IMR-90 (cell line): ENCODE results near the gene SPARC. TPM values are rescaled to one million over a fixed set of nuclear protein-coding genes. Genes with fewer than 3 reads are reported as not detected.

ENCODE experiments used
- ATAC-seq: fragments of 200-7000 bp; cut with Tn5 transposase; 2 replicates; pipeline ENCODE4 v1.9.1; 2020; ENCODE audit warnings: low read depth, mild to moderate bottlenecking, moderate library complexity
- BruUV-seq: library from RNA; stranded (reverse); fragments of 400-500 nt; replicated peaks from 2 replicates; lab custom pipeline; 2021; lab: Mats Ljungman, UMichigan
- CTCF ChIA-PET: fragments of 300-600 bp; formaldehyde crosslinking; extraction: SDS; loops from one replicate; lab custom pipeline; 2021; ENCODE audit warnings: antibody characterized with exemption; lab: Yijun Ruan, JAX
- POLR2A ChIA-PET: fragments of 300-600 bp; sonication (Branson Sonifier 250); formaldehyde crosslinking; loops from one replicate; lab custom pipeline; 2022; ENCODE audit warnings: antibody characterized with exemption; ENCODE audit not compliant: unreplicated experiment; lab: Charles Lee
- DNase-seq: peaks from one replicate; pipeline ENCODE4 v3.0.0; 2013
- H2AFZ ChIP-seq: replicated peaks from 2 replicates; pipeline ENCODE3; 2013; ENCODE audit warnings: low read length, mild to moderate bottlenecking; ENCODE audit not compliant: poor library complexity
- H2AK5ac ChIP-seq: 2 replicates; pipeline ENCODE4 v1.6.1; 2013; ENCODE audit warnings: low read depth, low read length, inconsistent platforms
- H2AK9ac ChIP-seq: replicated peaks from 2 replicates; pipeline ENCODE3; 2013; ENCODE audit warnings: mild to moderate bottlenecking, low read depth, low read length, moderate library complexity; ENCODE audit not compliant: poor library complexity
- H2BK120ac ChIP-seq: 2 replicates; pipeline ENCODE4 v1.6.1; 2013; ENCODE audit warnings: low read depth, low read length, inconsistent platforms
- H2BK15ac ChIP-seq: 3 replicates; pipeline ENCODE4 v1.6.1; 2013; ENCODE audit warnings: low read depth, low read length, inconsistent platforms
- H2BK20ac ChIP-seq: 2 replicates; pipeline ENCODE4 v1.6.1; 2013; ENCODE audit warnings: low read depth, mild to moderate bottlenecking, inconsistent platforms, low read length, moderate library complexity
- H2BK5ac ChIP-seq: 2 replicates; pipeline ENCODE4 v1.6.1; 2013; ENCODE audit warnings: mild to moderate bottlenecking, low read depth, low read length, inconsistent platforms; ENCODE audit not compliant: poor library complexity, severe bottlenecking
- H3K14ac ChIP-seq: replicated peaks from 2 replicates; pipeline ENCODE4 v1.6.1; 2013; ENCODE audit warnings: low read depth, low read length, inconsistent platforms
- H3K18ac ChIP-seq: 2 replicates; pipeline ENCODE4 v1.6.1; 2013; ENCODE audit warnings: low read depth, low read length, control low read depth
- H3K23ac ChIP-seq: 2 replicates; pipeline ENCODE4 v1.6.1; 2013; ENCODE audit warnings: low read depth, low read length, inconsistent platforms
- H3K27ac ChIP-seq: 2 replicates; pipeline ENCODE4 v1.5.1; 2013; ENCODE audit warnings: mild to moderate bottlenecking, control low read depth, low read length; ENCODE audit not compliant: insufficient read depth
- H3K27me3 ChIP-seq: 2 replicates; pipeline ENCODE4 v1.6.1; 2013; ENCODE audit warnings: low read length; ENCODE audit not compliant: control insufficient read depth, insufficient read depth
- H3K36me3 ChIP-seq: 2 replicates; pipeline ENCODE4 v1.6.1; 2013; ENCODE audit warnings: low read length, mixed read lengths; ENCODE audit not compliant: control insufficient read depth, insufficient read depth
- H3K4ac ChIP-seq: 2 replicates; pipeline ENCODE4 v1.6.1; 2013; ENCODE audit warnings: low read depth, low read length, inconsistent platforms
- H3K4me1 ChIP-seq: 2 replicates; pipeline ENCODE4 v1.6.1; 2013; ENCODE audit warnings: low read length, mixed read lengths; ENCODE audit not compliant: control insufficient read depth, insufficient read depth
- H3K4me2 ChIP-seq: 2 replicates; pipeline ENCODE4 v1.6.1; 2013; ENCODE audit warnings: low read depth, mild to moderate bottlenecking, control low read depth, low read length, moderate library complexity
- H3K4me3 ChIP-seq: 2 replicates; pipeline ENCODE4 v1.5.1; 2013; ENCODE audit warnings: low read depth, mild to moderate bottlenecking, control low read depth, low read length, moderate library complexity; ENCODE audit not compliant: insufficient read depth
- H3K56ac ChIP-seq: 2 replicates; pipeline ENCODE4 v1.6.1; 2013; ENCODE audit warnings: low read length, inconsistent platforms; ENCODE audit not compliant: insufficient read depth; ENCODE audit errors: extremely low read depth
- H3K79me1 ChIP-seq, 2 experiments: 2 replicates each; pipeline ENCODE4 v1.6.1; 2013; ENCODE audit warnings: low read length in 2 of 2, inconsistent platforms in 1 of 2, low read depth in 1 of 2
- H3K9ac ChIP-seq: 2 replicates; pipeline ENCODE4 v1.6.1; 2013; ENCODE audit warnings: low read depth, low read length, control low read depth
- H3K9me1 ChIP-seq: 2 replicates; pipeline ENCODE4 v1.6.1; 2013; ENCODE audit warnings: low read length, inconsistent platforms; ENCODE audit not compliant: insufficient read depth
- H3K9me3 ChIP-seq: 2 replicates; pipeline ENCODE4 v1.6.1; 2013; ENCODE audit warnings: low read length; ENCODE audit not compliant: control insufficient read depth, insufficient read depth
- H4K20me1 ChIP-seq: 2 replicates; pipeline ENCODE4 v1.6.1; 2013; ENCODE audit warnings: low read length, inconsistent platforms; ENCODE audit not compliant: insufficient read depth
- H4K5ac ChIP-seq: 2 replicates; pipeline ENCODE4 v1.6.1; 2013; ENCODE audit warnings: mild to moderate bottlenecking, low read depth, low read length, control low read depth
- H4K8ac ChIP-seq, 2 experiments: 2 replicates each; pipeline ENCODE4 v1.6.1; 2013; ENCODE audit warnings: low read depth in 2 of 2, low read length in 2 of 2, control low read depth in 1 of 2, inconsistent platforms in 1 of 2
- H4K91ac ChIP-seq: 2 replicates; pipeline ENCODE4 v1.6.1; 2013; ENCODE audit warnings: low read depth, low read length, inconsistent platforms; ENCODE audit not compliant: insufficient read depth
- BHLHE40 ChIP-seq: fragments of 150-350 bp; IDR thresholded peaks from 2 replicates; pipeline ENCODE4 v1.6.1; 2016; ENCODE audit warnings: mild to moderate bottlenecking, low read depth, low read length
- CEBPB ChIP-seq: IDR thresholded peaks from 2 replicates; pipeline ENCODE4 v1.6.1; 2012; ENCODE audit warnings: low read depth, low read length, improper control_type of control experiment
- CHD1 ChIP-seq: IDR thresholded peaks from 2 replicates; pipeline ENCODE4 v1.6.1; 2012; ENCODE audit warnings: low read depth, low read length, improper control_type of control experiment
- FOS ChIP-seq: fragments of 150-350 bp; IDR thresholded peaks from 2 replicates; pipeline ENCODE4 v1.6.1; 2016; ENCODE audit warnings: low read depth, low read length
- MXI1 ChIP-seq: IDR thresholded peaks from 2 replicates; pipeline ENCODE4 v1.6.1; 2012; ENCODE audit warnings: low read depth, mild to moderate bottlenecking, low read length, moderate library complexity, borderline replicate concordance
- POLR2A ChIP-seq: IDR thresholded peaks from 2 replicates; pipeline ENCODE4 v1.6.1; 2012; ENCODE audit warnings: mild to moderate bottlenecking, low read depth, low read length
- RAD21 ChIP-seq: IDR thresholded peaks from 2 replicates; pipeline ENCODE4 v1.6.1; 2012; ENCODE audit warnings: low read length, improper control_type of control experiment
- RFX5 ChIP-seq: IDR thresholded peaks from 2 replicates; pipeline ENCODE4 v1.8.0; 2012; ENCODE audit warnings: low read depth, mild to moderate bottlenecking, low read length, moderate library complexity
- SMC3 ChIP-seq: fragments of 150-350 bp; IDR thresholded peaks from 2 replicates; pipeline ENCODE4 v1.6.1; 2016; ENCODE audit warnings: low read depth, mild to moderate bottlenecking, antibody characterized with exemption, low read length, moderate library complexity
- WGBS, 2 experiments: methylation state at CpG; one replicate each; pipeline versions ENCODE4 v1.1.5 to v1.1.7; 2013; ENCODE audit warnings: missing lambda C conversion rate in 2 of 2; ENCODE audit not compliant: insufficient read length in 1 of 2; ENCODE audit errors: extremely low coverage in 2 of 2; 5-methylcytosine and 5-hydroxymethylcytosine counted together
- dilution Hi-C: fragments of 300-500 bp; cut with HindIII; formaldehyde crosslinking; loops from one replicate; pipeline ENCODE4 v1.14.3; 2018; ENCODE audit warnings: low sequenced_read_pairs; ENCODE audit not compliant: unreplicated experiment
- in situ Hi-C: fragments of 300-500 bp; cut with MboI; formaldehyde crosslinking; loops from 3 replicates; pipeline ENCODE4 v1.14.3; 2019; ENCODE audit warnings: low sequenced_read_pairs, inconsistent platforms, mixed read lengths
- intact Hi-C: fragments of 100-400 bp; cut with micrococcal nuclease; formaldehyde crosslinking; loops from 2 replicates; pipeline ENCODE4 v1.10.0; 2022
- polyA plus RNA-seq, 3 experiments: library from polyadenylated mRNA; depleted of rRNA; stranded (reverse); fragments of >200 nt; gene quantifications; 2 replicates each; pipeline ENCODE4 v1.2.3, GENCODE V29; 2012; ENCODE audit warnings: low replicate concordance in 1 of 3
- total RNA-seq: library from RNA; depleted of rRNA; stranded (reverse); fragments of >200 nt; gene quantifications from 2 replicates; pipeline ENCODE4 v1.2.3, GENCODE V29; 2012

SPARC gene
- total and polyA plus RNA-seq, 2 of the 4 experiments (the other 2 are of a cell fraction): 1,186 to 4,692 TPM

- TF ChIP-seq POLR2A (no peak), MXI1 (no peak), SMC3 (no peak), RAD21 (no peak), RFX5 (no peak), CHD1 (no peak), CEBPB (no peak), FOS (no peak), BHLHE40 (no peak)
- H2BK15ac ChIP-seq: no peak overlapping the region
- no peak overlapping the region for H3K27ac ChIP-seq
- no peak overlapping the region for H3K4me3 ChIP-seq
- intact Hi-C loops (no loop called here), dilution Hi-C loops (no loop called here), in situ Hi-C loops (no loop called here)
- no peak overlapping the region for H3K14ac ChIP-seq
- H2AK5ac ChIP-seq: no peak overlapping the region
- H3K4me1 ChIP-seq: peaks cover 13% of the 10 kb centered on the region
- H3K36me3 ChIP-seq: peaks cover 2% of the 10 kb centered on the region; the same call in 1 of the 2 replicates
- H2AK9ac ChIP-seq: no peak overlapping the region
- no peak overlapping the region for H2BK5ac ChIP-seq
- no peak overlapping the region for H3K18ac ChIP-seq
- no peak for ATAC-seq
- H3K4ac ChIP-seq: no peak overlapping the region
- no TSS peak for BruUV-seq
- H3K23ac ChIP-seq: no peak overlapping the region
- H3K79me1 ChIP-seq: peaks cover 0 to 6% of the 10 kb centered on the region in 2 experiments; a peak in 3 of 4 replicates
- H4K8ac ChIP-seq: no peak overlapping the region
- 0 out of 2 replicates have a peak, but pooled peaks cover 8% of the 10 kb centered on the region for H3K9me1 ChIP-seq
- H3K4me2 ChIP-seq: no peak overlapping the region
- no peak overlapping the region for H4K5ac ChIP-seq
- H3K9ac ChIP-seq: no peak overlapping the region
- WGBS, 2 experiments: 100% methylated on average over 1 of the region's 4 CpGs; no CpG with 5 or more reads in 1 of the 2 experiments
- CTCF ChIA-PET: interaction anchor here (3.4 kb wide), 1 partner anchor 84 kb away, joined by 55 read pairs; no protein-coding TSS in a partner anchor
- no peak overlapping the region for H2BK120ac ChIP-seq
- POLR2A ChIA-PET: no interaction called here
- H4K20me1 ChIP-seq: peaks cover 7% of the 10 kb centered on the region; the same call in 1 of the 2 replicates
- no peak overlapping the region for H2AFZ ChIP-seq
- H2BK20ac ChIP-seq: no peak overlapping the region
- H3K27me3 ChIP-seq: no peaks in the 10 kb centered on the region
- no peak overlapping the region for H4K91ac ChIP-seq
- H3K56ac ChIP-seq: no peak overlapping the region
- DNase-seq: no peak
- H3K9me3 ChIP-seq: no peaks in the 10 kb centered on the region
Observed at GRCh38 chr5:151656311-151656710, 30.4 kb downstream of the SPARC start.
